PC-3 (cell line): ENCODE measurements around the gene SMAD1. TPM values are rescaled to one million over a fixed set of nuclear protein-coding genes. Genes with fewer than 3 reads are reported as not detected.

Experiments used
- ATAC-seq: fragments of 200-7000 bp; cut with Tn5 transposase; 2 replicates; pipeline ENCODE4 v1.9.1; 2020; ENCODE audit warnings: mild to moderate bottlenecking, moderate library complexity
- BruUV-seq: library from RNA; stranded (reverse); fragments of 400-500 nt; replicated peaks from 2 replicates; lab custom pipeline; 2021; lab: Mats Ljungman, UMichigan
- CTCF ChIA-PET: fragments of 300-600 bp; sonication (Branson Sonifier 250); formaldehyde crosslinking; loops from one replicate; lab custom pipeline; 2022; ENCODE audit warnings: antibody characterized with exemption; lab: Charles Lee
- POLR2A ChIA-PET: fragments of 300-600 bp; sonication (Branson Sonifier 250); formaldehyde crosslinking; loops from one replicate; lab custom pipeline; 2022; ENCODE audit warnings: antibody characterized with exemption; ENCODE audit not compliant: unreplicated experiment; lab: Charles Lee
- DNase-seq: peaks from one replicate; pipeline ENCODE4 v3.0.0-alpha.2; 2015
- H2AFZ ChIP-seq: fragments of 300-600 bp; sonication (generic); 2 replicates; pipeline ENCODE4 v1.6.0; 2016; ENCODE audit warnings: antibody characterized with exemption, low read length
- H3F3A ChIP-seq: fragments of 300-600 bp; sonication (generic); one replicate; pipeline ENCODE4 v1.6.0; 2017; ENCODE audit warnings: antibody characterized with exemption, low read length, control low read depth, mild to moderate bottlenecking; ENCODE audit not compliant: unreplicated experiment
- H3K27ac ChIP-seq: fragments of 300-600 bp; sonication (generic); 2 replicates; pipeline ENCODE4 v1.5.1; 2016; ENCODE audit warnings: mild to moderate bottlenecking, low read length
- H3K27me3 ChIP-seq: fragments of 300-600 bp; sonication (generic); 2 replicates; pipeline ENCODE4 v1.6.1; 2016; ENCODE audit warnings: low read length, mixed read lengths
- H3K36me3 ChIP-seq: fragments of 300-600 bp; sonication (generic); 2 replicates; pipeline ENCODE4 v1.6.1; 2016; ENCODE audit warnings: low read depth, mixed run types, low read length, mixed read lengths
- H3K4me1 ChIP-seq: fragments of 300-600 bp; sonication (generic); 2 replicates; pipeline ENCODE4 v1.5.1; 2016; ENCODE audit warnings: low read length; ENCODE audit not compliant: insufficient read depth
- H3K4me2 ChIP-seq: fragments of 300-600 bp; sonication (generic); 2 replicates; pipeline ENCODE4 v1.6.0; 2016; ENCODE audit warnings: low read length
- H3K4me3 ChIP-seq: fragments of 300-600 bp; sonication (generic); 2 replicates; pipeline ENCODE4 v1.5.1; 2016; ENCODE audit warnings: mild to moderate bottlenecking, low read length, mixed read lengths
- H3K79me2 ChIP-seq: fragments of 300-600 bp; sonication (generic); 2 replicates; pipeline ENCODE4 v1.6.1; 2017; ENCODE audit warnings: low read length, mixed read lengths
- H3K9ac ChIP-seq: fragments of 300-600 bp; sonication (generic); 2 replicates; pipeline ENCODE4 v1.6.0; 2016; ENCODE audit warnings: mild to moderate bottlenecking, low read length
- H3K9me2 ChIP-seq: fragments of 300-600 bp; sonication (generic); replicated peaks from 2 replicates; pipeline ENCODE4 v1.6.1; 2016; ENCODE audit warnings: mixed run types, low read length, mixed read lengths
- H3K9me3 ChIP-seq: fragments of 300-600 bp; sonication (generic); 2 replicates; pipeline ENCODE4 v1.6.1; 2016; ENCODE audit warnings: low read length, mixed read lengths
- H4K20me1 ChIP-seq: fragments of 300-600 bp; sonication (generic); 2 replicates; pipeline ENCODE4 v1.6.1; 2016; ENCODE audit warnings: low read length, mixed read lengths
- EZH2 ChIP-seq: fragments of 300-600 bp; sonication (generic); IDR thresholded peaks from one replicate; pipeline ENCODE4 v1.6.1; 2017; ENCODE audit warnings: antibody characterized with exemption, mild to moderate bottlenecking, low read length; ENCODE audit not compliant: unreplicated experiment
- EZH2phosphoT487 ChIP-seq: fragments of 300-600 bp; sonication (generic); IDR thresholded peaks from 2 replicates; pipeline ENCODE4 v1.6.1; 2018; ENCODE audit warnings: mild to moderate bottlenecking, antibody characterized with exemption, low read length, borderline replicate concordance
- intact Hi-C: fragments of 100-400 bp; cut with micrococcal nuclease; formaldehyde crosslinking; loops from 2 replicates; pipeline ENCODE4 v1.9.0; 2023
- total RNA-seq: library from RNA; depleted of rRNA; stranded (reverse); fragments of >200 nt; gene quantifications from 2 replicates; pipeline ENCODE4 v1.2.3, GENCODE V29; 2014
- TF ChIP-seq, protein P1 (sequence below): fragments of 300-600 bp; sonication (generic); conservative IDR thresholded peaks from 2 replicates; pipeline ENCODE4 v1.5.1; 2017; ENCODE audit warnings: antibody characterized with exemption, low read depth, mild to moderate bottlenecking, low read length

Gene SMAD1
- total RNA-seq, 1 experiment from 2014 or later, result 13.3 TPM

DNA sequence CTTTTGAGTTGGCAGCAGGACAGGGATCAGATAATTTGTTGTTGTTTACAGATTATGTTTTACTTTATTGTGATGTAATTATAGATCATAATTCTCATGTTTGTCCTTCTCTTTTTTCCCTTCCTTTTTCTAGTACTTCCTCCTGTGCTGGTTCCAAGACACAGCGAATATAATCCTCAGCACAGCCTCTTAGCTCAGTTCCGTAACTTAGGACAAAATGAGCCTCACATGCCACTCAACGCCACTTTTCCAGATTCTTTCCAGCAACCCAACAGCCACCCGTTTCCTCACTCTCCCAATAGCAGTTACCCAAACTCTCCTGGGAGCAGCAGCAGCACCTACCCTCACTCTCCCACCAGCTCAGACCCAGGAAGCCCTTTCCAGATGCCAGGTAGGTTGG lies 58.0 kb downstream of the SMAD1 start:
- Histone ChIP-seq H3K27me3 (no peaks in the 10 kb centered on the region), H3K27ac (no peak overlapping the region), H3K9me2 (no peaks in the 10 kb centered on the region), H3K9ac (no peak overlapping the region), H3K9me3 (no peaks in the 10 kb centered on the region), H2AFZ (no peak overlapping the region), H4K20me1 (no peaks in the 10 kb centered on the region), H3K4me3 (no peak overlapping the region), H3K79me2 (no peaks in the 10 kb centered on the region), H3F3A (no peaks in the 10 kb centered on the region), H3K4me1 (peaks cover 3% of the 10 kb centered on the region), H3K36me3 (no peaks in the 10 kb centered on the region; the same call in 1 of the 2 replicates), H3K4me2 (no peak overlapping the region)
- ATAC-seq, result no peak
- ChIA-PET CTCF (interaction anchor here (0.5 kb wide), 1 partner anchor 77 kb away, joined by 4 read pairs; no protein-coding TSS in a partner anchor), POLR2A (no interaction called here)
- BruUV-seq, result no TSS peak
- intact Hi-C loops, result no loop called here
- DNase-seq, result no peak
- TF ChIP-seq, protein P1, sequence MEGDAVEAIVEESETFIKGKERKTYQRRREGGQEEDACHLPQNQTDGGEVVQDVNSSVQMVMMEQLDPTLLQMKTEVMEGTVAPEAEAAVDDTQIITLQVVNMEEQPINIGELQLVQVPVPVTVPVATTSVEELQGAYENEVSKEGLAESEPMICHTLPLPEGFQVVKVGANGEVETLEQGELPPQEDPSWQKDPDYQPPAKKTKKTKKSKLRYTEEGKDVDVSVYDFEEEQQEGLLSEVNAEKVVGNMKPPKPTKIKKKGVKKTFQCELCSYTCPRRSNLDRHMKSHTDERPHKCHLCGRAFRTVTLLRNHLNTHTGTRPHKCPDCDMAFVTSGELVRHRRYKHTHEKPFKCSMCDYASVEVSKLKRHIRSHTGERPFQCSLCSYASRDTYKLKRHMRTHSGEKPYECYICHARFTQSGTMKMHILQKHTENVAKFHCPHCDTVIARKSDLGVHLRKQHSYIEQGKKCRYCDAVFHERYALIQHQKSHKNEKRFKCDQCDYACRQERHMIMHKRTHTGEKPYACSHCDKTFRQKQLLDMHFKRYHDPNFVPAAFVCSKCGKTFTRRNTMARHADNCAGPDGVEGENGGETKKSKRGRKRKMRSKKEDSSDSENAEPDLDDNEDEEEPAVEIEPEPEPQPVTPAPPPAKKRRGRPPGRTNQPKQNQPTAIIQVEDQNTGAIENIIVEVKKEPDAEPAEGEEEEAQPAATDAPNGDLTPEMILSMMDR, result no peak
- TF ChIP-seq EZH2phosphoT487, result no peak
- TF ChIP-seq EZH2, result no peak

DNA sequence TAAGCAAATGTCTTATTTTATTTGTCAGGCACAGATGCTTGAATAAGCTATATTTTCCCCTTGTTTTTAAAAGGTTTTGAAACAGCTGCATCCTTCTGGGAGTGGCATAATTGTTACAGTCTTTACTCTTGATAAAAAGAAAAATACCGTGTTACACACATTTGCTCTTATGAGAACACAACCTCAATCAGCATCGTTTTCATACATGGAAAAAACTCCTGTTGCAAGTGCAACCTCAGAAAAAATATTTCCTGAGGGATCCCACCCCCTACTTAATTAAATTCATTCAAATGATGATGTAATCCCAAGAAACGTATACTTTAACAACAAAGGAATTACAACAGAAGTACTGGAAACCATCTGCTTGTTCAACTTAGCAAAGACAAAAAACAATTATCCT lies 58.6 kb downstream of the SMAD1 start:
- BruUV-seq, result no TSS peak
- no peak overlapping the region for H2AFZ ChIP-seq
- DNase-seq (no peak), ATAC-seq (no peak)
- POLR2A ChIA-PET, result no interaction called here
- H3K9me2 ChIP-seq, result no peaks in the 10 kb centered on the region
- no peak overlapping the region for H3K4me3 ChIP-seq
- H3K9ac ChIP-seq, result no peak overlapping the region
- H3K36me3 ChIP-seq, result no peaks in the 10 kb centered on the region; the same call in 1 of the 2 replicates
- peaks cover 9% of the 10 kb centered on the region for H3K4me1 ChIP-seq
- TF ChIP-seq EZH2phosphoT487, result no peak
- no peak for TF ChIP-seq EZH2
- TF ChIP-seq, protein P1, result no peak
- no peaks in the 10 kb centered on the region for H4K20me1 ChIP-seq
- no peaks in the 10 kb centered on the region for H3K27me3 ChIP-seq
- H3K9me3 ChIP-seq, result no peaks in the 10 kb centered on the region
- no peaks in the 10 kb centered on the region for H3F3A ChIP-seq
- no peak overlapping the region for H3K27ac ChIP-seq
- H3K79me2 ChIP-seq, result no peaks in the 10 kb centered on the region
- no peak overlapping the region for H3K4me2 ChIP-seq
- CTCF ChIA-PET, result interaction anchor here (0.5 kb wide), 1 partner anchor 77 kb away, joined by 4 read pairs; no protein-coding TSS in a partner anchor
- intact Hi-C loops, result no loop called here

DNA sequence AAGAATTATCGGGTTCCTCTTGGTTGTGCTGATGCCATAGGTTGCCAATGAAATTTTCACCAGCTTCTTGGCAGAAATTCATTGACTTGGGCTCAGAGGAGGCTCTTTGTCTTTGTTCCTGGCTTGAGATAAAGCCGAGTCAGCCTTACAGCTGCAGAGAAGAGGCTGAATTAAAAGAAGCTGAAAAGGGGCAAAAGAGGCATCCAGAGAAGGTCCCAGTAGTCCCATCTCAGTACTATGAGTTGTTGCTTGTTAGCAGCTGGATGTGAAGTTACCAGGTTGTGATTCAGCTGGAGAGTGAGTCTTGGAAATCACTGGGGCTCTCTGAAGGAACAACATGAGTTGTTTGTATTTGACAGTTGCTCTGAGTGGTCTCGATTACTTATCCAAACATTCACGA lies 59.7 kb downstream of the SMAD1 start:
- no peaks in the 10 kb centered on the region for H3K79me2 ChIP-seq
- H4K20me1 ChIP-seq, result no peaks in the 10 kb centered on the region
- ATAC-seq (no peak), DNase-seq (peak; percentile 5)
- POLR2A ChIA-PET, result no interaction called here
- intact Hi-C loops, result no loop called here
- H3K27ac ChIP-seq, result no peak overlapping the region
- no peaks in the 10 kb centered on the region for H3K9me3 ChIP-seq
- no peaks in the 10 kb centered on the region for H3K9me2 ChIP-seq
- no peak overlapping the region for H3K9ac ChIP-seq
- CTCF ChIA-PET, result no interaction called here
- TF ChIP-seq EZH2, result no peak
- TF ChIP-seq EZH2phosphoT487, result no peak
- TF ChIP-seq, protein P1, result no peak
- no peaks in the 10 kb centered on the region for H3K27me3 ChIP-seq
- H3K4me3 ChIP-seq, result no peak overlapping the region
- H3K36me3 ChIP-seq, result no peaks in the 10 kb centered on the region; the same call in 1 of the 2 replicates
- no TSS peak for BruUV-seq
- H3K4me1 ChIP-seq, result peaks cover 18% of the 10 kb centered on the region
- H2AFZ ChIP-seq, result no peak overlapping the region
- no peak overlapping the region for H3K4me2 ChIP-seq
- peaks cover 4% of the 10 kb centered on the region for H3F3A ChIP-seq
